ENCODE data around the gene ANKS3. TPM values are rescaled to one million over a fixed set of nuclear protein-coding genes. Genes with fewer than 3 reads are reported as not detected.

The ANKS3 gene
- total and polyA plus RNA-seq, 8 donors: 8.7 to 69.1 (median 12.6) TPM

DNA sequence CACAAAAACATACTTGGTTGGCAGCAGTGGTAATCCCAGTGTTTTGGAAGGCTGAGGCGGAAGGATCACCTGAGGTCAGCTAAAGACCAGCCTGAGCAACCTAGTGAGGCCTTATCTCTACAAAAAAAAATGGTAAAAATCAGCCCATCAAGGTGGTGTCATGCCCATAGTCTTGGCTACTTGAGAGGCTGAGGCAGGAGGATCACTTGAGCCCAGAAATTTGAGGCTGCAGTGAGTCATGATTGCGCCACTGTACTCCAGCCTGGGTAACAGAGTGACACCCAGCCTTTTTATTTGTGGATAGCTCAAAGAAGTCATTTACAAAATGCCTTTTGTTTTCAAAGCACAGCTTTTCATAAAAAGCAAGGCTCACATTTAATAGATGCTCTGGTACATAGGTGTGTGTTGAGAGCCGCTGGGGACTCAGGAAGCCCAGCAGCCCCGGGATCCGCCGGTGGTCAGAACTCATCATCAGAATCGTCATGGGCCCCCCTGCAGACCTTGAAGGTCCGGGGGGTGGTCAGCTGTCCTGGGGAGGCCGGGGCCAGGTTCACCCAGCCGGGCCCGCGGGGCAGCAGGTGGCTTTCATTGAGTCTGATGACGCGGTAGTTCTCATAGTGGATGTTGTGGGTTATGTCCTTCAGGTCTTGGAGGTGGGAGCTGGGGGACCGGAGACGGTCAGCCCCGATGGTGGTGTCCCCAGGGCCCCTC lies 43.4 kb upstream of the ANKS3 start:
- DNase-seq (no peak), FAIRE-seq (no peak), ATAC-seq (no peak)
- intact Hi-C loops (cut with DNase I): no loop called here
- Histone ChIP-seq H3K4me3 (no peak overlapping the region), H3K4me1 (no peaks in the 10 kb centered on the region), H3K27ac (no peak overlapping the region), H3K9me3 (no peaks in the 10 kb centered on the region), H3K36me3 (no peaks in the 10 kb centered on the region), H3K27me3 (no peaks in the 10 kb centered on the region)
- WGBS, 2 donors: 71 to 79% methylated on average over 17 of the region's 17 CpGs
- TF ChIP-seq, protein P1, sequence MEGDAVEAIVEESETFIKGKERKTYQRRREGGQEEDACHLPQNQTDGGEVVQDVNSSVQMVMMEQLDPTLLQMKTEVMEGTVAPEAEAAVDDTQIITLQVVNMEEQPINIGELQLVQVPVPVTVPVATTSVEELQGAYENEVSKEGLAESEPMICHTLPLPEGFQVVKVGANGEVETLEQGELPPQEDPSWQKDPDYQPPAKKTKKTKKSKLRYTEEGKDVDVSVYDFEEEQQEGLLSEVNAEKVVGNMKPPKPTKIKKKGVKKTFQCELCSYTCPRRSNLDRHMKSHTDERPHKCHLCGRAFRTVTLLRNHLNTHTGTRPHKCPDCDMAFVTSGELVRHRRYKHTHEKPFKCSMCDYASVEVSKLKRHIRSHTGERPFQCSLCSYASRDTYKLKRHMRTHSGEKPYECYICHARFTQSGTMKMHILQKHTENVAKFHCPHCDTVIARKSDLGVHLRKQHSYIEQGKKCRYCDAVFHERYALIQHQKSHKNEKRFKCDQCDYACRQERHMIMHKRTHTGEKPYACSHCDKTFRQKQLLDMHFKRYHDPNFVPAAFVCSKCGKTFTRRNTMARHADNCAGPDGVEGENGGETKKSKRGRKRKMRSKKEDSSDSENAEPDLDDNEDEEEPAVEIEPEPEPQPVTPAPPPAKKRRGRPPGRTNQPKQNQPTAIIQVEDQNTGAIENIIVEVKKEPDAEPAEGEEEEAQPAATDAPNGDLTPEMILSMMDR (IDR thresholded peaks at IDR 0.05): no peak

DNA sequence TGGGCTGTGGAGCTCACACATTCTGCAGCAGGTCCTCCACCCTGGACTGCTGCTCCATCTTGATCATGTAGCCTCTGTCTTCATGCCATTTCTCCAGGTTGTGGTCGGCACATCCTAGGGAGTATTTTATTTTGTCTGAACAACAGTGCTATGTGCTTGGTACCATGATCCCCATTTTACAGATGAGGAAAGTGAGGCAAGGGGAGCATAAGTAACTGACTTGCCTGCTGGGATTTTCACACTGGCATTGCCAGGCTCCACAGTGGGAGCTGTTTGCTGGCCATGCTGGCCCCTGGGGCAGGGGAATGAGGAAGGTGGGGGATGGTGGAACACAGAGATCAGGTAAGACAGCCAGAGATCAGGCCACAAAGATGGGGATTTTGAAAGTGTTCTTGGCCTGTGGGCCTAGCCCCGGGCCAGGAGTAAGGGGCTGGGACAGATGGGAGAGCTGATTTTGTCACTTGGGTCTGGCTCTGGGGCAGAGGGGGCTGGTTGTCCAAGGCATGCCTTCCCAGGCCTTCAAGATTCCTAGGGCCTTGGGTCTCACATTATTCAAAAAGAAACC lies 42.2 kb upstream of the ANKS3 start:
- no peak overlapping the region for H3K4me3 ChIP-seq
- no peak for FAIRE-seq
- intact Hi-C loops (cut with DNase I): no loop called here
- ATAC-seq: no peak
- 81 to 98% methylated on average over 2 of the region's 2 CpGs for WGBS, 2 donors
- H3K27me3 ChIP-seq: no peaks in the 10 kb centered on the region
- no peaks in the 10 kb centered on the region for H3K4me1 ChIP-seq
- DNase-seq: no peak
- TF ChIP-seq, protein P1 (IDR thresholded peaks at IDR 0.05): no peak
- no peaks in the 10 kb centered on the region for H3K9me3 ChIP-seq
- no peaks in the 10 kb centered on the region for H3K36me3 ChIP-seq
- no peak overlapping the region for H3K27ac ChIP-seq

DNA sequence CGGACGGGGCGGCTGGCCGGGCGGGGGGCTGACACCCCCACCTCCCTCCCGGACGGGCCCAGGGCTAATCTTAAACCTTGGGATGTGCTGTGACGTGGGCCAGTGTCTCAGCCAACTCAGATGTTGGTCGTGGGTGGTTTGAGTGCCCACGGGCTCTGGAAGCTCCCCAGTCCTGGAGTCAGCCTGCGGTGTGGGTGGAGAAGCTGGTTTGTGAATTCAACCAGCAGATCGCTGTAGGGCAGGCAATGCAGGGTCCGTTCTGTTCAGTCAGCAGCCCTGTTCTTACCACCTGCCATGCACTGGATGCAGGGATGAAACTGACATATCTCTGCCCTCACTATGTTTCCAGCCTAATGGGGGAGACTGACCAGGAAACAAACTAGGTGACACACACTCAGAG lies 40.9 kb upstream of the ANKS3 start:
- 82 to 93% methylated on average over 10 to 13 of the region's 13 CpGs for WGBS, 2 donors
- no peak overlapping the region for H3K27ac ChIP-seq
- intact Hi-C loops (cut with DNase I): no loop called here
- ATAC-seq: no peak
- H3K4me3 ChIP-seq: no peak overlapping the region
- FAIRE-seq: no peak
- no peaks in the 10 kb centered on the region for H3K36me3 ChIP-seq
- no peaks in the 10 kb centered on the region for H3K4me1 ChIP-seq
- TF ChIP-seq, protein P1 (IDR thresholded peaks at IDR 0.05): no peak
- no peaks in the 10 kb centered on the region for H3K27me3 ChIP-seq
- no peaks in the 10 kb centered on the region for H3K9me3 ChIP-seq
- no peak for DNase-seq

DNA sequence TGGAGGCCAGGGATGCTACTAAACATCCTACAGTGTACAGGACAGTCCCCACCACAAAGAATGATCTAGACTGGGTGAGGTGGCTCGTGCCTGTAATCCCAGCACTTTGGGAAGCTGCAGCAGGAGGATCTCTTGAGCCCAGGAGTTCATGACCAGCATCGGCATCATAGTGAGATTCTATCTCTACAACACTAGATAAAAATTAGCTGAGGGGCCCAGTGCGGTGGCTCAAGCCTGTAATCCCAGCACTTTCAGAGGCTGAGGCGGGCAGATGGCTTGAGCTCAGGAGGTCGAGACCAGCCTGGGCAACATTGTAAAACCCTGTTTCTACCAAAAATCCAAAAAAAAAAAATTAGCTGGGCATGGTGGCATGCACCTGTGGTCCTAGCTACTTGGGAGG lies 38.3 kb upstream of the ANKS3 start:
- Histone ChIP-seq H3K36me3 (no peaks in the 10 kb centered on the region), H3K4me1 (peaks cover 0 to 6% (median 0%) of the 10 kb centered on the region in 3 donors), H3K27ac (no peak overlapping the region), H3K4me3 (no peak overlapping the region), H3K9me3 (no peaks in the 10 kb centered on the region), H3K27me3 (no peaks in the 10 kb centered on the region)
- intact Hi-C loops (cut with DNase I): no loop called here
- WGBS, 2 donors: 80 to 82% methylated on average over 5 of the region's 5 CpGs
- ATAC-seq (no peak), FAIRE-seq (no peak), DNase-seq (no peak)
- TF ChIP-seq, protein P1 (IDR thresholded peaks at IDR 0.05): no peak

DNA sequence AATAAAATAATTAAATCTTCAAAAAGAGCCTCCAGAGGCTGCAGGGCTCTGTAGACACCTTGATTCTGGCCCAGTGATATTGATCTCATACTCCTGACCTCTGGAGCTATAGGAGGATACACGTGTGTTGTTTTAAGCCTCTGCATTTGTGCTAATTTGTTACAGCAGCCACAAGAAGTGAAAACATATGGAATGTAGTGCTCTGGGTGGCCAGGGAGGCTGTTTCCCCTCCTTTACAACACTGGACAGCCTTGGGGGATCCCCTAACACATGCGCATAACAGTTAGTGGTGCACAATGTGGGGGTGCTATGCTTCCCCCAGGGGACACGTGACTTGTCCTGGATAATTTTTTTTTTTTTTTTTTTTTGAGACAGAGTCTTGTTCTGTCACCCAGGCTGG lies 37.6 kb upstream of the ANKS3 start:
- TF ChIP-seq, protein P1 (IDR thresholded peaks at IDR 0.05): no peak
- no peaks in the 10 kb centered on the region for H3K36me3 ChIP-seq
- no peak overlapping the region for H3K27ac ChIP-seq
- no peaks in the 10 kb centered on the region for H3K9me3 ChIP-seq
- DNase-seq (no peak), FAIRE-seq (no peak), ATAC-seq (no peak)
- H3K27me3 ChIP-seq: no peaks in the 10 kb centered on the region
- 76 to 80% methylated on average over 3 of the region's 3 CpGs for WGBS, 2 donors
- intact Hi-C loops (cut with DNase I): no loop called here
- H3K4me1 ChIP-seq: peaks cover 0 to 7% (median 0%) of the 10 kb centered on the region in 3 donors
- no peak overlapping the region for H3K4me3 ChIP-seq
